Activated effector memory CD4-positive, alpha-beta T cell treated with Interleukin-2 at 50 U/mL for 16 hours (primary cell): ENCODE results near the gene ASXL3.

ENCODE experiments used
- DNase-seq: peaks from one replicate; pipeline ENCODE4 v3.0.0-alpha.2; 2020

ASXL3 gene

GRCh38 chr18:33665187-33665586 lies 87.2 kb downstream of the ASXL3 start:
- DNase-seq = no peak

- DNase-seq = no peak
These were observed 87.6 kb downstream of the ASXL3 start for GRCh38 chr18:33665641-33666040.

- DNase-seq = no peak
These were observed 88.9 kb downstream of the ASXL3 start for GRCh38 chr18:33666915-33667314.

GRCh38 chr18:33669589-33669988 lies 91.6 kb downstream of the ASXL3 start:
- no peak for DNase-seq

- no peak for DNase-seq
These were observed 92.0 kb downstream of the ASXL3 start for GRCh38 chr18:33670029-33670428.

GRCh38 chr18:33673689-33674088 lies 95.7 kb downstream of the ASXL3 start:
- DNase-seq = no peak

- no peak for DNase-seq
These were observed 98.6 kb downstream of the ASXL3 start for GRCh38 chr18:33676593-33676992.

GRCh38 chr18:33677891-33678290 lies 99.9 kb downstream of the ASXL3 start:
- no peak for DNase-seq

- DNase-seq = no peak
These were observed 104.4 kb downstream of the ASXL3 start for GRCh38 chr18:33682436-33682835.

GRCh38 chr18:33694593-33694992 lies 116.6 kb downstream of the ASXL3 start:
- no peak for DNase-seq

GRCh38 chr18:33696332-33697162 lies 118.5 kb downstream of the ASXL3 start:
- DNase-seq = no peak

- no peak for DNase-seq
These were observed 119.5 kb downstream of the ASXL3 start for GRCh38 chr18:33697498-33697897.

GRCh38 chr18:33699372-33699771 lies 121.4 kb downstream of the ASXL3 start:
- no peak for DNase-seq

GRCh38 chr18:33700513-33700976 lies 122.5 kb downstream of the ASXL3 start:
- no peak for DNase-seq

GRCh38 chr18:33702625-33703024 lies 124.6 kb downstream of the ASXL3 start:
- DNase-seq = no peak

GRCh38 chr18:33706391-33706790 lies 128.4 kb downstream of the ASXL3 start:
- no peak for DNase-seq

- no peak for DNase-seq
These were observed 130.9 kb downstream of the ASXL3 start for GRCh38 chr18:33708876-33709275.

- no peak for DNase-seq
These were observed 132.2 kb downstream of the ASXL3 start for GRCh38 chr18:33710269-33710668.

GRCh38 chr18:33711514-33711913 lies 133.5 kb downstream of the ASXL3 start:
- DNase-seq = no peak

- no peak for DNase-seq
These were observed 134.7 kb downstream of the ASXL3 start for GRCh38 chr18:33712719-33713118.

GRCh38 chr18:33716061-33716683 lies 138.2 kb downstream of the ASXL3 start:
- DNase-seq = no peak

GRCh38 chr18:33717339-33717738 lies 139.3 kb downstream of the ASXL3 start:
- no peak for DNase-seq

- DNase-seq = no peak
These were observed 142.1 kb downstream of the ASXL3 start for GRCh38 chr18:33720133-33720532.

- no peak for DNase-seq
These were observed 151.5 kb downstream of the ASXL3 start for GRCh38 chr18:33729556-33729955.
